D721Med (cell line): ENCODE data around the gene PSD4.

Source experiments
- DNase-seq: peaks from one replicate; pipeline ENCODE4 v3.0.0; 2011; ENCODE audit warnings: low spot score; ENCODE audit not compliant: insufficient read length
- FAIRE-seq: peaks from 2 replicates; lab custom pipeline; 2011; peaks lifted over from hg19 to GRCh38; lab: Jason Lieb, UNC
- TF ChIP-seq, protein P1 (sequence below): IDR thresholded peaks from 2 replicates; pipeline ENCODE4 v1.5.1; 2012; ENCODE audit warnings: mild to moderate bottlenecking, control low read depth; ENCODE audit not compliant: insufficient read depth; ENCODE audit errors: missing control alignments

The PSD4 gene

DNA sequence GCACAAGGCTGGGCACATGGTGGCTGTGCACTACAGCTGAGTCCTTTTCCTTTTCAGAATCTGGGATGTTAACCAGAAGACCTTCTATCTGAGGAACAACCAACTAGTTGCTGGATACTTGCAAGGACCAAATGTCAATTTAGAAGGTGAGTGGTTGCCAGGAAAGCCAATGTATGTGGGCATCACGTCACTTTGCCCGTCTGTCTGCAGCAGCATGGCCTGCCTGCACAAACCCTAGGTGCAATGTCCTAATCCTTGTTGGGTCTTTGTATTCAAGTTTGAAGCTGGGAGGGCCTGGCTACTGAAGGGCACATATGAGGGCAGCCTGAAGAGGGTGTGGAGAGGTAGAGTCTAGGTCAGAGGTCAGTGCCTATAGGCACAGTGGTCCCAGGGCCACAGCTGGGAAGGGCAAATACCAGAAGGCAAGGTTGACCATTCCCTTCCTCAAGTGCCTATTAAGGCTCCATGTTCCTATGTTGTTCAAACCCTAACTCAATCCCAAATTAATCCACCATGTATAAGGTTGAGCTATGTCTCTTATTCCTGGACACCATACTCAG is 44.2 kb upstream of the PSD4 start:
- DNase-seq (no peak), FAIRE-seq (no peak)
- TF ChIP-seq, protein P1, sequence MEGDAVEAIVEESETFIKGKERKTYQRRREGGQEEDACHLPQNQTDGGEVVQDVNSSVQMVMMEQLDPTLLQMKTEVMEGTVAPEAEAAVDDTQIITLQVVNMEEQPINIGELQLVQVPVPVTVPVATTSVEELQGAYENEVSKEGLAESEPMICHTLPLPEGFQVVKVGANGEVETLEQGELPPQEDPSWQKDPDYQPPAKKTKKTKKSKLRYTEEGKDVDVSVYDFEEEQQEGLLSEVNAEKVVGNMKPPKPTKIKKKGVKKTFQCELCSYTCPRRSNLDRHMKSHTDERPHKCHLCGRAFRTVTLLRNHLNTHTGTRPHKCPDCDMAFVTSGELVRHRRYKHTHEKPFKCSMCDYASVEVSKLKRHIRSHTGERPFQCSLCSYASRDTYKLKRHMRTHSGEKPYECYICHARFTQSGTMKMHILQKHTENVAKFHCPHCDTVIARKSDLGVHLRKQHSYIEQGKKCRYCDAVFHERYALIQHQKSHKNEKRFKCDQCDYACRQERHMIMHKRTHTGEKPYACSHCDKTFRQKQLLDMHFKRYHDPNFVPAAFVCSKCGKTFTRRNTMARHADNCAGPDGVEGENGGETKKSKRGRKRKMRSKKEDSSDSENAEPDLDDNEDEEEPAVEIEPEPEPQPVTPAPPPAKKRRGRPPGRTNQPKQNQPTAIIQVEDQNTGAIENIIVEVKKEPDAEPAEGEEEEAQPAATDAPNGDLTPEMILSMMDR = no peak

DNA sequence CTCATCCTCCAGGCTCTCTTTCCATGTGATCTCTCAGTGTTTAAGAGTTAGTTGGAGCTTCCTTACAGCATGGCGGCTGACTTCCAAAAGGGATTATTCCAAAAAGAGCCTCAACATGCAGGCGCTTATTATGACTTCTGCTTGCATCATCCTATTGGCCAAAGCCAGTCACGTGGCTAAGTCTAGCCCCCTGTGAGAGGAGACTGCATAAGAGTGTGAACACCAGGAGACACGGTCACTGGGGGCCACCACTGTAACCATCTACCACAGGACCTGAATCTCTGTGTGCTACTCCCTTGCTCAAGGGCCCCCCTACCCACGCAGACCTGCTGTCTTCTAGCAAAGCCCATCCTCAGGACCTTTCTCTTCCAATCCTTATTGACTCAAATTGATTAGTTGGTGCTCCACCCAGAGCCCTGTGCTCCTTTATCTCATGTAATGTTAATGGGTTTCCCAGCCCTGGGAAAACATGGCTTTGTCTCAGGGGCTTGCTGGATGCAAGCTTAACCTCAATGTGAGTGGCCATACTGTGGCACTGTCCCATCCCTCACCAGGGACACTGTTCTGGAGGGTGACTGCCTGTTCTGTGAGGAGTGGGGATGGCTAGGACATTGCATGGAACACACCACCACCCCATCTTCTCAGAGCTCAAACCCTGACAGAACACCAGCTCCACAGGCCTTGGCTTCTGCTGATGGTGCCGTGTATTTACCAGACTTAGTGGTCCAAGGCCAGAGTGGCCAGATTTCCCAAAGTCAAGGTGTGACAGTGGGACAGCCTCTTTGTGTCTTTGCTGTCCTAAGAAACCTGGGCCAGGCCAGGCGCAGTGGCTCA is 42.2 kb upstream of the PSD4 start:
- TF ChIP-seq, protein P1 = no peak
- no peak for FAIRE-seq
- no peak for DNase-seq

DNA sequence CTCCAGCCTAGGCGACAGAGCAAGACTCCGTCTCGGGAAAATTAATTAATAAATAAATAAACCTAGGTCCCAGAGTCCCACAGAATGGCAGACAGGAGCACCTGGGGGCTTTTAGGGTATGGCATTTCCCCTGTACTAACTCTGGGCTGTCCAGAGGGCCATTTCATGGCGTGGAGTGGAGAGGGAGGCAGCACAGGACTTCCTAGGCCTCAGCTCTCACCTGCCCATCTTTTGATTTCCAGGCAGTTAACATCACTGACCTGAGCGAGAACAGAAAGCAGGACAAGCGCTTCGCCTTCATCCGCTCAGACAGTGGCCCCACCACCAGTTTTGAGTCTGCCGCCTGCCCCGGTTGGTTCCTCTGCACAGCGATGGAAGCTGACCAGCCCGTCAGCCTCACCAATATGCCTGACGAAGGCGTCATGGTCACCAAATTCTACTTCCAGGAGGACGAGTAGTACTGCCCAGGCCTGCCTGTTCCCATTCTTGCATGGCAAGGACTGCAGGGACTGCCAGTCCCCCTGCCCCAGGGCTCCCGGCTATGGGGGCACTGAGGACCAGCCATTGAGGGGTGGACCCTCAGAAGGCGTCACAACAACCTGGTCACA is 41.3 kb upstream of the PSD4 start:
- TF ChIP-seq, protein P1 = no peak
- DNase-seq = no peak
- no peak for FAIRE-seq

DNA sequence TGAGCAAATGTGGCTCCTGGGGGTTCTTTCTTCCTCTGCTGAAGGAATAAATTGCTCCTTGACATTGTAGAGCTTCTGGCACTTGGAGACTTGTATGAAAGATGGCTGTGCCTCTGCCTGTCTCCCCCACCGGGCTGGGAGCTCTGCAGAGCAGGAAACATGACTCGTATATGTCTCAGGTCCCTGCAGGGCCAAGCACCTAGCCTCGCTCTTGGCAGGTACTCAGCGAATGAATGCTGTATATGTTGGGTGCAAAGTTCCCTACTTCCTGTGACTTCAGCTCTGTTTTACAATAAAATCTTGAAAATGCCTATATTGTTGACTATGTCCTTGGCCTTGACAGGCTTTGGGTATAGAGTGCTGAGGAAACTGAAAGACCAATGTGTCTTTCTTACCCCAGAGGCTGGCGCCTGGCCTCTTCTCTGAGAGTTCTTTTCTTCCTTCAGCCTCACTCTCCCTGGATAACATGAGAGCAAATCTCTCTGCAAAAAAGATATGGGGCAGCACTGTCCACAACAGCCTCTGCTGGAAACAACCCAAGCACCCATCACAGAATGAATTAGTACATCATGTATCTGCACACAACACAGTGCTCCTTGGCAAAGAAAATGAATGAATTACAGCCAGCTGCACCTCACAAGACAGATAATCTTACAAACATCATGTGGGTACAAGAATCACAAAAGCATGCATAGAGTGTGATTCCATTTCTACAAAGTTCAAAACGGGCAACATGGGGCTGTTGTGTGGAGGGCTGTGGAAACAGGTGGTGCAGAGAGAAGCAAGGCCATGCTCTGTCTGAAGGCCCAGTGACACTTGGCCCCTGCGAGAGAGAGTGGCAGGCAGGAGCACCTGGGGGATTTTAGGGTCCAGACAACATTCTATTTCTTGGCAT is 39.8 kb upstream of the PSD4 start:
- no peak for DNase-seq
- FAIRE-seq = no peak
- TF ChIP-seq, protein P1 = no peak

DNA sequence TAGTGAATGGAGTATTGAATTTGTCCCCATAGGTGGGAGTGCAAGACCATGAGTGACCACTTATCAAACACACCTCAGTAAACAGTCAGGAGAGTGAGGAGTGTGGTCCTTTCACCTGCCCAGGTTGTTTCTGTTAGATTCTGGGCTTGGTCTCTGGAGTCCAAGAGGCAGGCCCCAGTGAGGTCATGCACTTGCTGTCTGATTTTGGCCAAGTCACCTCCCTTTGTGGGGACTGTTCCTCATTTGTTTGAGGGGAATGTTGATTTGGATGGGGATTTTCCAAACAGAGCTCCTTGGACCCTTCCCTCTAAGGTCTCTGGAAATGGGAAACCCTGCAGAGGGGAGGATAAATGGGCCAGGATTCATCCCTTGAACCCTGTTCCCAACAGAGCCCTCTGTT is 39.1 kb upstream of the PSD4 start:
- no peak for FAIRE-seq
- DNase-seq = no peak
- TF ChIP-seq, protein P1 = no peak

DNA sequence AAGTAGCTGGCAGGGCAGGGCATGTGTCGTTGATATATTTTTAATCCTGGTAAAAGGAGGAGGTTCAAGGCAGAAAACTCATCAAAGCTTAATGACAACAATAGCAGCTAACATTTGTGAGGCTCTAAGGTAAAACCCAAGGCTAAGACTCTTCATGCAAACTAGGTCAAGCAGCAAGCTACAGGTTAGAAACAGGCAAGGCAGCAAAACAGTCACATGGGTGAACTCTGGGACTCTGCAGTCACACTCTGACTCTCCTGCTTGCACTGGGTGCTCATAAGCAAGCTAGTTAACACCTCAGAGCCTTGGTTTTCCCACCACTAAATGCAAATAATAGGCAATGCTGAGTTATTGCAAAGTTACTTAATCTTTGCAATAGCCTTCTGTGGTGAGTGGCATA is 38.5 kb upstream of the PSD4 start:
- DNase-seq = no peak
- TF ChIP-seq, protein P1 = no peak
- FAIRE-seq = no peak
